GM13976 (cell line): ENCODE data around the gene CD300LG.

ENCODE experiments used
- DNase-seq: peaks from one replicate; pipeline ENCODE4 v3.0.0; 2012; ENCODE audit warnings: low spot score
- in situ Hi-C: fragments of 300-500 bp; cut with MboI; formaldehyde crosslinking; loops from one replicate; pipeline ENCODE4 v1.12.0; 2022; ENCODE audit warnings: low sequenced_read_pairs, mixed read lengths, inconsistent platforms; ENCODE audit not compliant: unreplicated experiment
- TF ChIP-seq, protein P1 (sequence below): IDR thresholded peaks from 2 replicates; pipeline ENCODE4 v1.5.1; 2012; ENCODE audit warnings: borderline replicate concordance, mild to moderate bottlenecking; ENCODE audit not compliant: insufficient read depth; ENCODE audit errors: extremely low read depth, missing control alignments, control extremely low read depth

CD300LG gene

GRCh38 chr17:43877031-43877430 lies 30.1 kb downstream of the CD300LG start:
- no peak for DNase-seq
- TF ChIP-seq, protein P1, sequence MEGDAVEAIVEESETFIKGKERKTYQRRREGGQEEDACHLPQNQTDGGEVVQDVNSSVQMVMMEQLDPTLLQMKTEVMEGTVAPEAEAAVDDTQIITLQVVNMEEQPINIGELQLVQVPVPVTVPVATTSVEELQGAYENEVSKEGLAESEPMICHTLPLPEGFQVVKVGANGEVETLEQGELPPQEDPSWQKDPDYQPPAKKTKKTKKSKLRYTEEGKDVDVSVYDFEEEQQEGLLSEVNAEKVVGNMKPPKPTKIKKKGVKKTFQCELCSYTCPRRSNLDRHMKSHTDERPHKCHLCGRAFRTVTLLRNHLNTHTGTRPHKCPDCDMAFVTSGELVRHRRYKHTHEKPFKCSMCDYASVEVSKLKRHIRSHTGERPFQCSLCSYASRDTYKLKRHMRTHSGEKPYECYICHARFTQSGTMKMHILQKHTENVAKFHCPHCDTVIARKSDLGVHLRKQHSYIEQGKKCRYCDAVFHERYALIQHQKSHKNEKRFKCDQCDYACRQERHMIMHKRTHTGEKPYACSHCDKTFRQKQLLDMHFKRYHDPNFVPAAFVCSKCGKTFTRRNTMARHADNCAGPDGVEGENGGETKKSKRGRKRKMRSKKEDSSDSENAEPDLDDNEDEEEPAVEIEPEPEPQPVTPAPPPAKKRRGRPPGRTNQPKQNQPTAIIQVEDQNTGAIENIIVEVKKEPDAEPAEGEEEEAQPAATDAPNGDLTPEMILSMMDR: no peak
- in situ Hi-C loops: no loop called here

DNA sequence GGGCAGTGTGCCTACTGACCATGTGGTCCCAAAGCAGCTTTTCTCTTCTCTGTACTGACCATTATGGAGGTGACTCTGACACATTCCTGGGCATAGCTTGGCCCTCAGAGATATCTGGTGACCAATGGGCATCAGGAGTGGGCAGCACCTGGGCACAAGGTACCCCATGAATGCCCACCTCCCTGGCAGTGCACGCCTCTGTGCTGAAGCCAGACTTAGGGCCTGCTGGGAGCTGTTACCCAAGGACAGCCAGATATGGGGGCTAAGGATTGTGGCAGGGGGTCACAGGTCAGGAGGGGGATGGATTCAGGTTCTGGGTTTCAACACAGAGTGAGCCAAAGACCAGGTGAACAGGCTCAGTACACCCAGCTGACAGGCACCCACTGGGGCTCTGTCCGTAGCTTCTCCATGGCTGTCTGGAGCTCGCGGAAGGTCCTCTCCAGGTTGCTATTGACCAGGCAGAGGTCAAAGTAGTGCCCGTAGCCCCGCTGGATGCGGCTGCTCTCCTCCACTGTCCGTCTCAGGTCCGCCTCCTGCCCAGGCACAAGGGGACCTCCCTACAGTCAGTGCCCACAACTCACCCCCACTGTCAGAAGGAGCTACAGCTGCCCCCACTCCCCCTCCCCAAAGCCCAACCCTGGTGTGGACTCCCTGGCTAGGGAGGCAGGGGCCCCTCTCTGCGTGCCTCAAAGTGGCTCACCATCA lies 30.6 kb downstream of the CD300LG start:
- in situ Hi-C loops: no loop called here
- TF ChIP-seq, protein P1: no peak

DNA sequence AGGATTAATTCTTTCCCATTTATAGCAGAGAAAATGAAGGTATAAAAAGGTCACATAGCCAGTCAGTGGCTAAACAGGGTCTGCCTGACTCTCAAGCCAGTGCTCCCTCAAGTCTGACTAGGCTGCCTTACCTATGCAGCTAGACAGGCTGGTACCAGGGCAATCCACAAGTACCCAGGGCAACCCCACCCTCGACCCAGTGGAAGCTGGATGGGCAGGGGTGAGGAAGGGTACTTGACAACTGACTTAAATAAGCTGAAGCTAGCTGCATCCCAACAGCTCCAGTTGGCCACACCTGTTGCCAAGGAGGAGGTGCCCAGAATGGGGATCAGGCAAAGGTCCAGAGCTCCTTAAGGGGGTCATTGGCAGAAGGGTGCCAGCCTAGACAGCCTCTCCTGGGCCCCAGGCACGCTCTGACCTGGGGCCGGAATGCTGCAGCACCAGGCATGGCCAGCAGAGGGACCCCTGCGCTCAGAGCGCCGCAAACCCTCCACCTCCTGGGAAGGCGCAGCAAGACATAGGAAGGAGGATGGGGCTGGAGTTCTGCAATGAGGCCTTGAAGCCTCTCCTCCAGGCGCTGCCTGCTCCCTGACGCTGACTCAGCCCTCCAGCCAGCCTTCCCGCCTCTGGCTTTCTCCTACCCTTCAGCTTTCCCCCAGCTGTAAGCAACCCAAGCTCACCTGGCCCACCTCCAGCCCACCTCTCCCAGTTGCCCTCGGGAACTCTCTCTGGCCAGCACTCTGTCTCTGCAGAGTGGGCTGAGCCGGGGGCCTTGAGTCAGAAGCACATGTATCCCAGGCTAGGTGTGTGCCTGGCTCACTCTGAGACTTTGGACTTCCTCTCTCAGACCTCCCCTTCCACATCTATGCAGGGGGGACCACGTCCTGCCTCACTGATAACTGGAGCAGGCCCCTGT lies 31.5 kb downstream of the CD300LG start:
- peak; percentile 90 for DNase-seq
- in situ Hi-C loops: no loop called here
- TF ChIP-seq, protein P1: peak; percentile 98

More for the DNA sequence above, 30.6 kb downstream of the CD300LG start:
- DNase-seq: no peak

- in situ Hi-C loops: loop anchor here (10.0 kb wide), 1 partner anchor 115 kb away; no protein-coding TSS in a partner anchor
- no peak for DNase-seq
- TF ChIP-seq, protein P1: no peak
These were observed 32.9 kb downstream of the CD300LG start for GRCh38 chr17:43879723-43880419.

DNA sequence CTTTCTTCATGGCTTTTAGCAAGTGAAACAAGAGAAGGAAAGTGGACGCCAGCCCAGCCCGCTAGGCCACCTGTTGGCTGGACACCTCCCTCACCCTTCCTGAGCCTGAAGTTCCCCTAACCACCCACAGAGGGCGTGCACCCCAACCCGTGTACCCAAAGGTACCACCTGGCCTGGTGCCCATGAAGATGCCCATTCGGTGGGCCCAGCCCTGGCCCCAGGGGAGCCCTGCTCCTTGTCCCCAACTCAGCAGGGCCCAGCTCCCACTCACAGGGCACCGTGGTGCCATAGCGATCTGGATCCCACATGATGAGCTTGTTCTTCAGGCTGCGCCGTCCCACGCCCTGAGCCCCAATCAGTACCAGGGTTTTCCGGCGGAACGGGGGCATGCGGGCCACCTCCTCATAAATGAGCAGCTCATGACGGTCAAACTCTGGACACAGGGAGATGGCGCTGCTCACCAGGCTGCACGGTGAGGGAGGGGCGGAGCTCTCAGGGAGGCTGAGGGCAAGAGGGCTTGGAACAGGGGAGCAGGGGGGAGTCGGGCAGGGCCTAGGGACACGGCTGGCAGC lies 33.5 kb downstream of the CD300LG start:
- TF ChIP-seq, protein P1: peak; percentile 64

DNA sequence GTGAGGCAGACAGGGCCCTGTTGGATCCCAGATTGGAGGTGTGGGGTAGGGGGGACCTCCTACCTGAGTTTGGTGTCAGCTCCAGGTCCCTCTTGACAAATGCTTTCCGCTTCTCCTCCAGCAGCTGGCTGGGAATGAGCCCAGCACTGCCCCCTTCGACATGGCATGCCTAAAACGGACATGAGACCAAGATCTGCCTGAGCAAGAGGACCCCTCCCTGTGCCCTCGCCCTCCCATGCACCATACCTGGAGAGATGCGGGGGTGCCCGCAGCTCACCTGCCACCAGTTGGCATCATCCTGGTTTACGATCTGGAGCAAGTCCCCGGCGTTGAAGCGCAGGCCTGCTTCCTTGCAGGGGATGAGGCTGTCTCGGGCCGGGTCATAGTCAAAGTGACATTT lies 34.2 kb downstream of the CD300LG start:
- in situ Hi-C loops: loop anchor here (10.0 kb wide), 1 partner anchor 114 kb away; no protein-coding TSS in a partner anchor
- TF ChIP-seq, protein P1: no peak
- no peak for DNase-seq

More for the DNA sequence above, 33.5 kb downstream of the CD300LG start:
- DNase-seq: peak; percentile 83
- in situ Hi-C loops: loop anchor here (10.0 kb wide), 1 partner anchor 114 kb away; no protein-coding TSS in a partner anchor
